WTC11 (cell line): ENCODE results near the gene PCBP3. TPM values are rescaled to one million over a fixed set of nuclear protein-coding genes. Genes with fewer than 3 reads are reported as not detected.

Experiments used
- ATAC-seq: fragments of 200-7000 bp; cut with Tn5 transposase; 2 replicates; pipeline ENCODE4 v1.10.0; 2021; ENCODE audit warnings: mild to moderate bottlenecking, moderate library complexity
- CTCF ChIA-PET: fragments of 300-600 bp; sonication (Branson Sonifier 250); formaldehyde crosslinking; loops from one replicate; lab custom pipeline; 2021; ENCODE audit warnings: antibody characterized with exemption; lab: Charles Lee
- POLR2A ChIA-PET: fragments of 350-600 bp; sonication (Branson Sonifier 250); formaldehyde crosslinking; loops from one replicate; lab custom pipeline; 2021; ENCODE audit warnings: antibody characterized with exemption; lab: Charles Lee
- DNase-seq: peaks from one replicate; pipeline ENCODE4 v3.0.0; 2021; ENCODE audit warnings: low spot score
- H3K27ac Mint-ChIP-seq: 2 replicates; pipeline ENCODE4 v1.8.0; 2021; ENCODE audit warnings: mixed read lengths
- H3K27me3 Mint-ChIP-seq: 2 replicates; pipeline ENCODE4 v1.8.0; 2021; ENCODE audit warnings: low read depth, mild to moderate bottlenecking, moderate library complexity, mixed read lengths
- H3K36me3 Mint-ChIP-seq: 2 replicates; pipeline ENCODE4 v1.8.0; 2021; ENCODE audit warnings: mixed read lengths
- H3K4me1 Mint-ChIP-seq: 2 replicates; pipeline ENCODE4 v1.8.0; 2022; ENCODE audit warnings: mixed read lengths
- H3K4me3 Mint-ChIP-seq: 2 replicates; pipeline ENCODE4 v1.8.0; 2021; ENCODE audit warnings: mild to moderate bottlenecking, moderate library complexity, mixed read lengths
- H3K9me3 Mint-ChIP-seq: 2 replicates; pipeline ENCODE4 v1.8.0; 2021; ENCODE audit warnings: mixed read lengths
- CREB1 ChIP-seq: sonication (generic); formaldehyde crosslinking; IDR thresholded peaks from 2 replicates; pipeline ENCODE4 v1.8.0; 2023; ENCODE audit warnings: mild to moderate bottlenecking, missing genetic modification reagents
- FOXJ3 ChIP-seq: sonication (generic); formaldehyde crosslinking; IDR thresholded peaks from 2 replicates; pipeline ENCODE4 v1.9.0; 2021; ENCODE audit warnings: missing genetic modification reagents, mild to moderate bottlenecking, borderline replicate concordance
- GABPB1 ChIP-seq: sonication (generic); formaldehyde crosslinking; IDR thresholded peaks from 2 replicates; pipeline ENCODE4 v1.8.1; 2023; ENCODE audit warnings: mild to moderate bottlenecking, missing genetic modification reagents
- GRHL2 ChIP-seq: fragments of 250-450 bp; sonication (Bioruptor Pico); IDR thresholded peaks from 2 replicates; pipeline ENCODE4 v1.8.0; 2022; ENCODE audit warnings: mild to moderate bottlenecking, moderate library complexity; ENCODE audit not compliant: insufficient replicate concordance, severe bottlenecking
- GTF2I ChIP-seq: fragments of 250-450 bp; sonication (Bioruptor Pico); conservative IDR thresholded peaks from 2 replicates; pipeline ENCODE4 v1.4.0; 2021; ENCODE audit warnings: mild to moderate bottlenecking
- NR2C2 ChIP-seq: sonication (generic); formaldehyde crosslinking; IDR thresholded peaks from 2 replicates; pipeline ENCODE4 v1.8.0; 2022; ENCODE audit warnings: mild to moderate bottlenecking, missing genetic modification reagents
- SMAD4 ChIP-seq: sonication (generic); formaldehyde crosslinking; IDR thresholded peaks from 2 replicates; pipeline ENCODE4 v1.8.0; 2022; ENCODE audit warnings: mild to moderate bottlenecking, missing genetic modification reagents
- SP1 ChIP-seq: sonication (generic); formaldehyde crosslinking; conservative IDR thresholded peaks from 2 replicates; pipeline ENCODE4 v1.8.1; 2022; ENCODE audit warnings: missing genetic modification reagents
- ZNF138 ChIP-seq: sonication (generic); formaldehyde crosslinking; conservative IDR thresholded peaks from 2 replicates; pipeline ENCODE4 v1.8.1; 2022; ENCODE audit warnings: mild to moderate bottlenecking, moderate library complexity, missing genetic modification reagents
- ZNF232 ChIP-seq: sonication (generic); formaldehyde crosslinking; IDR thresholded peaks from 2 replicates; pipeline ENCODE4 v1.8.0; 2022; ENCODE audit warnings: mild to moderate bottlenecking, missing genetic modification reagents
- ZNF671 ChIP-seq: fragments of 250-450 bp; sonication (Bioruptor Pico); IDR thresholded peaks from 2 replicates; pipeline ENCODE4 v1.8.0; 2021; ENCODE audit warnings: mild to moderate bottlenecking
- total RNA-seq: library from RNA; stranded (reverse); gene quantifications from 3 replicates; pipeline ENCODE4 v1.2.3, GENCODE V29; 2021
- TF ChIP-seq, protein P1 (sequence below): sonication (generic); formaldehyde crosslinking; IDR thresholded peaks from 2 replicates; pipeline ENCODE4 v1.8.1; 2023; ENCODE audit warnings: mild to moderate bottlenecking, moderate library complexity, missing genetic modification reagents
- TF ChIP-seq, protein P2 (sequence below): sonication (generic); formaldehyde crosslinking; IDR thresholded peaks from 2 replicates; pipeline ENCODE4 v1.8.0; 2023; ENCODE audit warnings: mild to moderate bottlenecking, missing genetic modification reagents
- TF ChIP-seq, protein P3 (sequence below): fragments of 250-450 bp; sonication (Bioruptor Pico); IDR thresholded peaks from 2 replicates; pipeline ENCODE4 v1.9.0; 2021; ENCODE audit warnings: mild to moderate bottlenecking
- TF ChIP-seq, protein P4 (sequence below): fragments of 200-600 bp; IDR thresholded peaks from 2 replicates; pipeline ENCODE4 v1.8.0; 2022; ENCODE audit warnings: antibody characterized with exemption
- TF ChIP-seq, protein P5 (sequence below): sonication (generic); formaldehyde crosslinking; IDR thresholded peaks from 2 replicates; pipeline ENCODE4 v1.8.0; 2023; ENCODE audit warnings: missing genetic modification reagents, mild to moderate bottlenecking, borderline replicate concordance
- TF ChIP-seq, protein P6 (sequence below): sonication (generic); formaldehyde crosslinking; IDR thresholded peaks from 2 replicates; pipeline ENCODE4 v1.8.1; 2022; ENCODE audit warnings: mild to moderate bottlenecking, moderate library complexity, missing genetic modification reagents
- TF ChIP-seq, protein P7 (sequence below): fragments of 250-450 bp; sonication (Bioruptor Pico); IDR thresholded peaks from 2 replicates; pipeline ENCODE4 v1.9.0; 2021; ENCODE audit warnings: mild to moderate bottlenecking

Gene PCBP3
- total RNA-seq, 1 experiment from 2014 or later = 8.5 TPM

DNA sequence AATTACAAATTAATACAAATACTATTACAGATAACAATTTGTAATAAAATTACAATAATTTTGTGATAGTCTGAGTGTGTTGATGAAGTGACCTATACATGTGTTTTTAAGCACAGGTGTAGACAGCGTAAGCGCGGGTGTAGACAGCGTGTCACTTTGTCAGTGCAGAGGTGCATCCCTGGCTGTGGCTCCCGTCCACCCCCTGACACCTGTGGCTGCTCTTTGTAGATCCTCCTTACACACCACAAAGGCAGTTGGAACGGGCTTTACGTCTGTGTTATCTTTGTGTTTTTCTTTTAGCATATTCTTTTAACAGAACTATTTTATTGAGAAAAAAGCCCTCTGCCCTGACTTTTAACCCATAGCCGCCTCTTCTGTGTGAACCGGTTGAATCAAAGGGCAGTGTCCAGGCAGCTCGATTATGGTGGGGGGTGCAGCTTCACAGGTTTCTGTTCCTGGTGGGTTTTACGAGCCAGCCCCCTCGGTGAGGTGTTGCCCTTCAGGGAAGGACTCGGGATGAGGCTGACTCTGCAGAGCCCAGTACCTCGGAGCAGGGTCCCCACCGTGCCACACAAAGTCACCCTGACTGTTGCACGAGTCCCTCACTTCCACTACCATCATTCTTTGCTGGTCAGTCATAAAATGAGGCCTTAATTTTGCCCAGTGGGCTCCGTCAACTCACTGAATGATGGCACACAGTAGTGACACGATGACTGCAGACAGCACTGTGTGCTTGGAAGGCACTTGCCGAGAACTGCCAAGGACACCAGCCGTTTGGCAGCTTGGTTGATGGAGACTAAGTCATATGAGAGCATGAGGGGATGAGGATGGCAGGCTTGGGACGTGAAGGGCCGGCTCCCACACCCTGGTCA lies 251.6 kb downstream of the PCBP3 start:
- Mint-ChIP-seq H3K4me3 (no peak overlapping the region), H3K9me3 (no peaks in the 10 kb centered on the region), H3K4me1 (no peaks in the 10 kb centered on the region), H3K36me3 (no peaks in the 10 kb centered on the region), H3K27me3 (no peaks in the 10 kb centered on the region; the same call in none of the 2 replicates), H3K27ac (no peak overlapping the region)
- no peak for ATAC-seq
- TF ChIP-seq, protein P1, sequence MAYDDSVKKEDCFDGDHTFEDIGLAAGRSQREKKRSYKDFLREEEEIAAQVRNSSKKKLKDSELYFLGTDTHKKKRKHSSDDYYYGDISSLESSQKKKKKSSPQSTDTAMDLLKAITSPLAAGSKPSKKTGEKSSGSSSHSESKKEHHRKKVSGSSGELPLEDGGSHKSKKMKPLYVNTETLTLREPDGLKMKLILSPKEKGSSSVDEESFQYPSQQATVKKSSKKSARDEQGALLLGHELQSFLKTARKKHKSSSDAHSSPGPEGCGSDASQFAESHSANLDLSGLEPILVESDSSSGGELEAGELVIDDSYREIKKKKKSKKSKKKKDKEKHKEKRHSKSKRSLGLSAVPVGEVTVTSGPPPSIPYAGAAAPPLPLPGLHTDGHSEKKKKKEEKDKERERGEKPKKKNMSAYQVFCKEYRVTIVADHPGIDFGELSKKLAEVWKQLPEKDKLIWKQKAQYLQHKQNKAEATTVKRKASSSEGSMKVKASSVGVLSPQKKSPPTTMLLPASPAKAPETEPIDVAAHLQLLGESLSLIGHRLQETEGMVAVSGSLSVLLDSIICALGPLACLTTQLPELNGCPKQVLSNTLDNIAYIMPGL (CRISPR knock-in tag) = no peak
- TF ChIP-seq, protein P2, sequence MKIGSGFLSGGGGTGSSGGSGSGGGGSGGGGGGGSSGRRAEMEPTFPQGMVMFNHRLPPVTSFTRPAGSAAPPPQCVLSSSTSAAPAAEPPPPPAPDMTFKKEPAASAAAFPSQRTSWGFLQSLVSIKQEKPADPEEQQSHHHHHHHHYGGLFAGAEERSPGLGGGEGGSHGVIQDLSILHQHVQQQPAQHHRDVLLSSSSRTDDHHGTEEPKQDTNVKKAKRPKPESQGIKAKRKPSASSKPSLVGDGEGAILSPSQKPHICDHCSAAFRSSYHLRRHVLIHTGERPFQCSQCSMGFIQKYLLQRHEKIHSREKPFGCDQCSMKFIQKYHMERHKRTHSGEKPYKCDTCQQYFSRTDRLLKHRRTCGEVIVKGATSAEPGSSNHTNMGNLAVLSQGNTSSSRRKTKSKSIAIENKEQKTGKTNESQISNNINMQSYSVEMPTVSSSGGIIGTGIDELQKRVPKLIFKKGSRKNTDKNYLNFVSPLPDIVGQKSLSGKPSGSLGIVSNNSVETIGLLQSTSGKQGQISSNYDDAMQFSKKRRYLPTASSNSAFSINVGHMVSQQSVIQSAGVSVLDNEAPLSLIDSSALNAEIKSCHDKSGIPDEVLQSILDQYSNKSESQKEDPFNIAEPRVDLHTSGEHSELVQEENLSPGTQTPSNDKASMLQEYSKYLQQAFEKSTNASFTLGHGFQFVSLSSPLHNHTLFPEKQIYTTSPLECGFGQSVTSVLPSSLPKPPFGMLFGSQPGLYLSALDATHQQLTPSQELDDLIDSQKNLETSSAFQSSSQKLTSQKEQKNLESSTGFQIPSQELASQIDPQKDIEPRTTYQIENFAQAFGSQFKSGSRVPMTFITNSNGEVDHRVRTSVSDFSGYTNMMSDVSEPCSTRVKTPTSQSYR (CRISPR knock-in tag) = no peak
- TF ChIP-seq SMAD4 (CRISPR knock-in tag) = no peak
- TF ChIP-seq, protein P3, sequence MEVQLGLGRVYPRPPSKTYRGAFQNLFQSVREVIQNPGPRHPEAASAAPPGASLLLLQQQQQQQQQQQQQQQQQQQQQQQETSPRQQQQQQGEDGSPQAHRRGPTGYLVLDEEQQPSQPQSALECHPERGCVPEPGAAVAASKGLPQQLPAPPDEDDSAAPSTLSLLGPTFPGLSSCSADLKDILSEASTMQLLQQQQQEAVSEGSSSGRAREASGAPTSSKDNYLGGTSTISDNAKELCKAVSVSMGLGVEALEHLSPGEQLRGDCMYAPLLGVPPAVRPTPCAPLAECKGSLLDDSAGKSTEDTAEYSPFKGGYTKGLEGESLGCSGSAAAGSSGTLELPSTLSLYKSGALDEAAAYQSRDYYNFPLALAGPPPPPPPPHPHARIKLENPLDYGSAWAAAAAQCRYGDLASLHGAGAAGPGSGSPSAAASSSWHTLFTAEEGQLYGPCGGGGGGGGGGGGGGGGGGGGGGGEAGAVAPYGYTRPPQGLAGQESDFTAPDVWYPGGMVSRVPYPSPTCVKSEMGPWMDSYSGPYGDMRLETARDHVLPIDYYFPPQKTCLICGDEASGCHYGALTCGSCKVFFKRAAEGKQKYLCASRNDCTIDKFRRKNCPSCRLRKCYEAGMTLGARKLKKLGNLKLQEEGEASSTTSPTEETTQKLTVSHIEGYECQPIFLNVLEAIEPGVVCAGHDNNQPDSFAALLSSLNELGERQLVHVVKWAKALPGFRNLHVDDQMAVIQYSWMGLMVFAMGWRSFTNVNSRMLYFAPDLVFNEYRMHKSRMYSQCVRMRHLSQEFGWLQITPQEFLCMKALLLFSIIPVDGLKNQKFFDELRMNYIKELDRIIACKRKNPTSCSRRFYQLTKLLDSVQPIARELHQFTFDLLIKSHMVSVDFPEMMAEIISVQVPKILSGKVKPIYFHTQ (CRISPR knock-in tag) = no peak
- TF ChIP-seq FOXJ3 = no peak
- CTCF ChIA-PET = interaction anchor here (1.2 kb wide), 1 partner anchor 15 kb away, joined by 4 read pairs; no protein-coding TSS in a partner anchor
- POLR2A ChIA-PET = no interaction called here
- DNase-seq = no peak

DNA sequence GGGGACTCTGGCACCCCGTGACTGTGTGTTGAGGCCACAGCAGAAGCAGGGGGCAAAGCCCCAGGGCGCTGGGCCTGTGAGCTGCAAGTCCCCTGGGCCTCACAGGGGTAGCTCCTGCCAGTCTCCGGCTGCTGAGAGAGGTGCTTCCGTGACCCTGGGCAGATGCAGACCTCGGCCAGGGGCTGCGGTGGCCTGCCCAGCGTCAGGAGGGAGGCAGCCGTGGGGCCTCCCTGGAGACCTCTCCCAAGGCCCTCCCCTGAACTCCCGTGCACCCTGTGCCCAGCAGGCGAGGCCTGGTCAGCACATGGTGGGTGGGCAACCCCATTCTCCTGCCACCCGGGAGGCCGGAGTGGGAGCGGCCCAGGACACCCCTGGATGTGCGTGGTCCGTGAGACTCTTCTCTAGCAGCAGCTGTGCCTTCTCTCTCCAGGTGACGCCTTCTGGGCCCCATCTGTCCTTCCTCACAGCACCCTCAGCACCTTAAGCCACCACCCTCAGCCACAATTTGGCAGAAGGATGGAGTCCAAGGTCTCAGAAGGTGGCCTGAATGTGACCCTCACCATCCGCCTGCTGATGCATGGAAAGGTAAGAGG lies 252.3 kb downstream of the PCBP3 start:
- no peak overlapping the region for H3K27ac Mint-ChIP-seq
- DNase-seq = no peak
- POLR2A ChIA-PET = no interaction called here
- H3K4me3 Mint-ChIP-seq = no peak overlapping the region
- no peaks in the 10 kb centered on the region for H3K9me3 Mint-ChIP-seq
- CTCF ChIA-PET = no interaction called here
- no peaks in the 10 kb centered on the region for H3K36me3 Mint-ChIP-seq
- H3K4me1 Mint-ChIP-seq = no peaks in the 10 kb centered on the region
- ATAC-seq = no peak
- no peaks in the 10 kb centered on the region; the same call in 1 of the 2 replicates for H3K27me3 Mint-ChIP-seq
- TF ChIP-seq ZNF138 (CRISPR knock-in tag) = no peak
- TF ChIP-seq ZNF232 (CRISPR knock-in tag) = no peak
- TF ChIP-seq GTF2I (CRISPR knock-in tag) = no peak
- TF ChIP-seq, protein P4, sequence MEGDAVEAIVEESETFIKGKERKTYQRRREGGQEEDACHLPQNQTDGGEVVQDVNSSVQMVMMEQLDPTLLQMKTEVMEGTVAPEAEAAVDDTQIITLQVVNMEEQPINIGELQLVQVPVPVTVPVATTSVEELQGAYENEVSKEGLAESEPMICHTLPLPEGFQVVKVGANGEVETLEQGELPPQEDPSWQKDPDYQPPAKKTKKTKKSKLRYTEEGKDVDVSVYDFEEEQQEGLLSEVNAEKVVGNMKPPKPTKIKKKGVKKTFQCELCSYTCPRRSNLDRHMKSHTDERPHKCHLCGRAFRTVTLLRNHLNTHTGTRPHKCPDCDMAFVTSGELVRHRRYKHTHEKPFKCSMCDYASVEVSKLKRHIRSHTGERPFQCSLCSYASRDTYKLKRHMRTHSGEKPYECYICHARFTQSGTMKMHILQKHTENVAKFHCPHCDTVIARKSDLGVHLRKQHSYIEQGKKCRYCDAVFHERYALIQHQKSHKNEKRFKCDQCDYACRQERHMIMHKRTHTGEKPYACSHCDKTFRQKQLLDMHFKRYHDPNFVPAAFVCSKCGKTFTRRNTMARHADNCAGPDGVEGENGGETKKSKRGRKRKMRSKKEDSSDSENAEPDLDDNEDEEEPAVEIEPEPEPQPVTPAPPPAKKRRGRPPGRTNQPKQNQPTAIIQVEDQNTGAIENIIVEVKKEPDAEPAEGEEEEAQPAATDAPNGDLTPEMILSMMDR = no peak
- no peak for TF ChIP-seq NR2C2
- no peak for TF ChIP-seq SP1 (CRISPR knock-in tag)
- no peak for TF ChIP-seq ZNF671 (CRISPR knock-in tag)
- TF ChIP-seq CREB1 (CRISPR knock-in tag) = no peak
- no peak for TF ChIP-seq SMAD4 (CRISPR knock-in tag)
- TF ChIP-seq, protein P5, sequence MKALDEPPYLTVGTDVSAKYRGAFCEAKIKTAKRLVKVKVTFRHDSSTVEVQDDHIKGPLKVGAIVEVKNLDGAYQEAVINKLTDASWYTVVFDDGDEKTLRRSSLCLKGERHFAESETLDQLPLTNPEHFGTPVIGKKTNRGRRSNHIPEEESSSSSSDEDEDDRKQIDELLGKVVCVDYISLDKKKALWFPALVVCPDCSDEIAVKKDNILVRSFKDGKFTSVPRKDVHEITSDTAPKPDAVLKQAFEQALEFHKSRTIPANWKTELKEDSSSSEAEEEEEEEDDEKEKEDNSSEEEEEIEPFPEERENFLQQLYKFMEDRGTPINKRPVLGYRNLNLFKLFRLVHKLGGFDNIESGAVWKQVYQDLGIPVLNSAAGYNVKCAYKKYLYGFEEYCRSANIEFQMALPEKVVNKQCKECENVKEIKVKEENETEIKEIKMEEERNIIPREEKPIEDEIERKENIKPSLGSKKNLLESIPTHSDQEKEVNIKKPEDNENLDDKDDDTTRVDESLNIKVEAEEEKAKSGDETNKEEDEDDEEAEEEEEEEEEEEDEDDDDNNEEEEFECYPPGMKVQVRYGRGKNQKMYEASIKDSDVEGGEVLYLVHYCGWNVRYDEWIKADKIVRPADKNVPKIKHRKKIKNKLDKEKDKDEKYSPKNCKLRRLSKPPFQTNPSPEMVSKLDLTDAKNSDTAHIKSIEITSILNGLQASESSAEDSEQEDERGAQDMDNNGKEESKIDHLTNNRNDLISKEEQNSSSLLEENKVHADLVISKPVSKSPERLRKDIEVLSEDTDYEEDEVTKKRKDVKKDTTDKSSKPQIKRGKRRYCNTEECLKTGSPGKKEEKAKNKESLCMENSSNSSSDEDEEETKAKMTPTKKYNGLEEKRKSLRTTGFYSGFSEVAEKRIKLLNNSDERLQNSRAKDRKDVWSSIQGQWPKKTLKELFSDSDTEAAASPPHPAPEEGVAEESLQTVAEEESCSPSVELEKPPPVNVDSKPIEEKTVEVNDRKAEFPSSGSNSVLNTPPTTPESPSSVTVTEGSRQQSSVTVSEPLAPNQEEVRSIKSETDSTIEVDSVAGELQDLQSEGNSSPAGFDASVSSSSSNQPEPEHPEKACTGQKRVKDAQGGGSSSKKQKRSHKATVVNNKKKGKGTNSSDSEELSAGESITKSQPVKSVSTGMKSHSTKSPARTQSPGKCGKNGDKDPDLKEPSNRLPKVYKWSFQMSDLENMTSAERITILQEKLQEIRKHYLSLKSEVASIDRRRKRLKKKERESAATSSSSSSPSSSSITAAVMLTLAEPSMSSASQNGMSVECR = no peak
- TF ChIP-seq, protein P6, sequence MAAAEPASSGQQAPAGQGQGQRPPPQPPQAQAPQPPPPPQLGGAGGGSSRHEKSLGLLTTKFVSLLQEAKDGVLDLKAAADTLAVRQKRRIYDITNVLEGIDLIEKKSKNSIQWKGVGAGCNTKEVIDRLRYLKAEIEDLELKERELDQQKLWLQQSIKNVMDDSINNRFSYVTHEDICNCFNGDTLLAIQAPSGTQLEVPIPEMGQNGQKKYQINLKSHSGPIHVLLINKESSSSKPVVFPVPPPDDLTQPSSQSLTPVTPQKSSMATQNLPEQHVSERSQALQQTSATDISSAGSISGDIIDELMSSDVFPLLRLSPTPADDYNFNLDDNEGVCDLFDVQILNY (CRISPR knock-in tag) = no peak
- TF ChIP-seq GRHL2 = no peak
- TF ChIP-seq GABPB1 (CRISPR knock-in tag) = no peak
- TF ChIP-seq, protein P7, sequence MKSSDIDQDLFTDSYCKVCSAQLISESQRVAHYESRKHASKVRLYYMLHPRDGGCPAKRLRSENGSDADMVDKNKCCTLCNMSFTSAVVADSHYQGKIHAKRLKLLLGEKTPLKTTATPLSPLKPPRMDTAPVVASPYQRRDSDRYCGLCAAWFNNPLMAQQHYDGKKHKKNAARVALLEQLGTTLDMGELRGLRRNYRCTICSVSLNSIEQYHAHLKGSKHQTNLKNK = no peak
